ENCODE measurements around the gene PVALEF.
A peak's percentile ranks its signal among the peaks of the same experiment; 100 is the strongest.

The PVALEF gene

GRCh38 chr17:81165246-81166032 lies at the start of gene PVALEF:
Gene PVALEF, plus strand, starts transcription at chr17:81165507. Its CDS starts 15,720 bp downstream, at chr17:81181227.
- no peak for FAIRE-seq

- FAIRE-seq, result no peak
Observed at GRCh38 chr17:81115749-81116464, 49.4 kb upstream of the PVALEF start.

GRCh38 chr17:81116704-81117103 lies 48.6 kb upstream of the PVALEF start:
- FAIRE-seq, result no peak

GRCh38 chr17:81117672-81118198 lies 47.6 kb upstream of the PVALEF start:
- no peak for FAIRE-seq

- no peak for FAIRE-seq
Observed at GRCh38 chr17:81118308-81119221, 46.7 kb upstream of the PVALEF start.

GRCh38 chr17:81119223-81120148 lies 45.8 kb upstream of the PVALEF start:
- FAIRE-seq, result peak; percentile 99

- FAIRE-seq, result no peak
Observed at GRCh38 chr17:81120149-81120484, 45.2 kb upstream of the PVALEF start.

- FAIRE-seq, result no peak
Observed at GRCh38 chr17:81120695-81121621, 44.3 kb upstream of the PVALEF start.

GRCh38 chr17:81121841-81122733 lies 43.2 kb upstream of the PVALEF start:
- no peak for FAIRE-seq

- FAIRE-seq, result no peak
Observed at GRCh38 chr17:81123052-81124048, 42.0 kb upstream of the PVALEF start.

GRCh38 chr17:81124377-81124776 lies 40.9 kb upstream of the PVALEF start:
- FAIRE-seq, result no peak

- FAIRE-seq, result no peak
Observed at GRCh38 chr17:81125573-81126081, 39.7 kb upstream of the PVALEF start.

GRCh38 chr17:81126281-81127132 lies 38.8 kb upstream of the PVALEF start:
- FAIRE-seq, result no peak

GRCh38 chr17:81127133-81127455 lies 38.2 kb upstream of the PVALEF start:
- FAIRE-seq, result no peak

GRCh38 chr17:81127526-81128177 lies 37.7 kb upstream of the PVALEF start:
- no peak for FAIRE-seq

- no peak for FAIRE-seq
Observed at GRCh38 chr17:81128338-81128737, 37.0 kb upstream of the PVALEF start.

GRCh38 chr17:81128774-81129173 lies 36.5 kb upstream of the PVALEF start:
- no peak for FAIRE-seq
